ENCODE measurements around the gene PDE6B.

DNA sequence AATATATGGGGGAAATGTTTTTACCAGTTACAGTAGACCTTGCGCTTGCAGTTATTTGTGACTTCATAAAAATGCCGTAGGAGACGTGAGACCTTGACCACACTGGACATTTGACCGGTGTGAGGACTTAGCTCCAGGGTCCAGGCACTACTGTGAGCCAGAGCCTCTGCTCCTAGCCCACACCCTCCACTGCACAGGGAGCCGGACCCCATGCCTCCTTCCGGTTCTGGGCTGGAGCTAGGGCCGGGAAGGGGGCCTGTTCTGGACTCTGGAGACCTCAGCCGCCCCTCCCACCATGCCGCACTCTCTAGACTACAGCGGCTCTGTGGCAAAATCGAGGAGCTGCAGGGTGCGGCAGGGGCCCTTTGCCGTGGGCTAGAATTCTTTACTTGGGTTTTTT is 85.5 kb downstream of the PDE6B start:
- TF ChIP-seq, protein P1, sequence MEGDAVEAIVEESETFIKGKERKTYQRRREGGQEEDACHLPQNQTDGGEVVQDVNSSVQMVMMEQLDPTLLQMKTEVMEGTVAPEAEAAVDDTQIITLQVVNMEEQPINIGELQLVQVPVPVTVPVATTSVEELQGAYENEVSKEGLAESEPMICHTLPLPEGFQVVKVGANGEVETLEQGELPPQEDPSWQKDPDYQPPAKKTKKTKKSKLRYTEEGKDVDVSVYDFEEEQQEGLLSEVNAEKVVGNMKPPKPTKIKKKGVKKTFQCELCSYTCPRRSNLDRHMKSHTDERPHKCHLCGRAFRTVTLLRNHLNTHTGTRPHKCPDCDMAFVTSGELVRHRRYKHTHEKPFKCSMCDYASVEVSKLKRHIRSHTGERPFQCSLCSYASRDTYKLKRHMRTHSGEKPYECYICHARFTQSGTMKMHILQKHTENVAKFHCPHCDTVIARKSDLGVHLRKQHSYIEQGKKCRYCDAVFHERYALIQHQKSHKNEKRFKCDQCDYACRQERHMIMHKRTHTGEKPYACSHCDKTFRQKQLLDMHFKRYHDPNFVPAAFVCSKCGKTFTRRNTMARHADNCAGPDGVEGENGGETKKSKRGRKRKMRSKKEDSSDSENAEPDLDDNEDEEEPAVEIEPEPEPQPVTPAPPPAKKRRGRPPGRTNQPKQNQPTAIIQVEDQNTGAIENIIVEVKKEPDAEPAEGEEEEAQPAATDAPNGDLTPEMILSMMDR (IDR thresholded peaks at IDR 0.05) = no peak
- TF ChIP-seq POLR2A (IDR thresholded peaks at IDR 0.05) (no peak), POLR2AphosphoS5 (IDR thresholded peaks at IDR 0.05) (no peak)
